H1 (cell line): ENCODE data around the gene PIEZO1. TPM values are rescaled to one million over a fixed set of nuclear protein-coding genes. Genes with fewer than 3 reads are reported as not detected.

Source experiments
- CTCF ChIA-PET: fragments of 300-600 bp; sonication (Branson Sonifier 250); formaldehyde crosslinking; loops from one replicate; lab custom pipeline; 2021; ENCODE audit not compliant: partially characterized antibody; lab: Charles Lee
- POLR2A ChIA-PET: fragments of 300-600 bp; sonication (Branson Sonifier 250); formaldehyde crosslinking; loops from one replicate; lab custom pipeline; 2021; ENCODE audit warnings: inconsistent platforms; ENCODE audit not compliant: partially characterized antibody; lab: Charles Lee
- DNase-seq, 2 experiments: peaks; one replicate each; pipeline versions ENCODE4 v3.0.0 to v3.0.0-alpha.2; 2010 to 2022; ENCODE audit warnings: low spot score in 2 of 2, low read depth in 1 of 2, mixed read lengths in 1 of 2
- FAIRE-seq: peaks from 2 replicates; lab custom pipeline; 2011; peaks lifted over from hg19 to GRCh38; lab: Jason Lieb, UNC
- H2AFZ ChIP-seq: 2 replicates; pipeline ENCODE4 v1.8.1; 2012; ENCODE audit warnings: low read length, inconsistent platforms
- H2AK5ac ChIP-seq: 2 replicates; pipeline ENCODE4 v1.6.1; 2013; ENCODE audit warnings: low read depth, low read length
- H2BK120ac ChIP-seq: replicated peaks from 2 replicates; pipeline ENCODE3; 2013; ENCODE audit warnings: low read depth, low read length, inconsistent platforms
- H2BK12ac ChIP-seq: 2 replicates; pipeline ENCODE4 v1.6.1; 2013; ENCODE audit warnings: low read depth, low read length
- H2BK15ac ChIP-seq: 2 replicates; pipeline ENCODE4 v1.6.1; 2013; ENCODE audit warnings: low read length
- H2BK20ac ChIP-seq: 2 replicates; pipeline ENCODE4 v1.6.1; 2013; ENCODE audit warnings: low read length
- H2BK5ac ChIP-seq: 2 replicates; pipeline ENCODE4 v1.6.1; 2013; ENCODE audit warnings: low read depth, low read length
- H3K14ac ChIP-seq: 2 replicates; pipeline ENCODE4 v1.6.1; 2013; ENCODE audit warnings: inconsistent platforms; ENCODE audit not compliant: insufficient read length
- H3K18ac ChIP-seq: 2 replicates; pipeline ENCODE4 v1.6.1; 2013; ENCODE audit warnings: low read length; ENCODE audit errors: extremely low read depth
- H3K23ac ChIP-seq: 2 replicates; pipeline ENCODE4 v1.6.1; 2013; ENCODE audit warnings: inconsistent platforms; ENCODE audit not compliant: insufficient read length
- H3K23me2 ChIP-seq: 2 replicates; pipeline ENCODE4 v1.6.1; 2013; ENCODE audit warnings: low read depth, low read length
- H3K27ac ChIP-seq: 2 replicates; pipeline ENCODE4 v1.6.1; 2011; ENCODE audit warnings: low read depth, low read length, inconsistent platforms
- H3K27me3 ChIP-seq, 4 experiments: replicated peaks in 1 of 4; 1 replicate in 1 of 4; 2 replicates in 3 of 4; pipeline versions ENCODE4 v1.6.1 to v1.8.1; 2011 to 2013; ENCODE audit warnings: low read length in 3 of 4, mild to moderate bottlenecking in 3 of 4, inconsistent platforms in 2 of 4, mixed read lengths in 2 of 4, moderate library complexity in 1 of 4; ENCODE audit not compliant: control insufficient read depth in 3 of 4, insufficient read depth in 3 of 4; ENCODE audit errors: extremely low read depth in 1 of 4
- H3K36me3 ChIP-seq, 4 experiments: 2 replicates each; pipeline versions ENCODE4 v1.6.1 to v1.8.1; 2011 to 2013; ENCODE audit warnings: mild to moderate bottlenecking in 4 of 4, low read length in 3 of 4, moderate library complexity in 2 of 4, control low read depth in 1 of 4, inconsistent platforms in 1 of 4; ENCODE audit not compliant: insufficient read depth in 4 of 4, control insufficient read depth in 2 of 4
- H3K4ac ChIP-seq: replicated peaks from 2 replicates; pipeline ENCODE3; 2013; ENCODE audit warnings: low read length, low read depth, mixed read lengths, inconsistent platforms; ENCODE audit not compliant: insufficient read length
- H3K4me1 ChIP-seq, 4 experiments: replicated peaks in 1 of 4; 1 replicate in 1 of 4; 2 replicates in 3 of 4; pipeline versions ENCODE4 v1.6.1 to v1.8.1; 2011 to 2013; ENCODE audit warnings: low read length in 3 of 4, inconsistent platforms in 2 of 4, mixed read lengths in 1 of 4; ENCODE audit not compliant: insufficient read depth in 4 of 4, control insufficient read depth in 3 of 4
- H3K4me2 ChIP-seq, 2 experiments: 2 replicates each; pipeline versions ENCODE4 v1.6.1 to v1.8.1; 2011 to 2013; ENCODE audit warnings: low read depth in 2 of 2, low read length in 2 of 2, control low read depth in 1 of 2, inconsistent platforms in 1 of 2, mild to moderate bottlenecking in 1 of 2; ENCODE audit not compliant: insufficient read depth in 1 of 2
- H3K4me3 ChIP-seq, 4 experiments: fragments of 200-600, 300-600 bp in 1 of 4; sonication (generic), shearing (Covaris generic), sonication (Bioruptor Twin) in 1 of 4; 2 replicates each; pipeline versions ENCODE4 v1.5.1 to v1.8.1; 2011 to 2016; ENCODE audit warnings: low read length in 4 of 4, low read depth in 3 of 4, control low read depth in 2 of 4, inconsistent platforms in 2 of 4, mild to moderate bottlenecking in 2 of 4, mixed read lengths in 1 of 4, moderate library complexity in 1 of 4; ENCODE audit not compliant: insufficient read depth in 2 of 4; ENCODE audit errors: extremely low read depth in 1 of 4
- H3K56ac ChIP-seq: replicated peaks from 2 replicates; pipeline ENCODE3; 2013; ENCODE audit warnings: low read depth, mild to moderate bottlenecking, mixed read lengths, low read length, inconsistent platforms; ENCODE audit not compliant: insufficient read length
- H3K79me1 ChIP-seq: 2 replicates; pipeline ENCODE4 v1.6.1; 2013; ENCODE audit warnings: low read depth, low read length, control low read depth
- H3K79me2 ChIP-seq, 2 experiments: 2 replicates each; pipeline versions ENCODE4 v1.6.1 to v1.8.1; 2012 to 2013; ENCODE audit warnings: low read length in 2 of 2, mild to moderate bottlenecking in 2 of 2, inconsistent platforms in 1 of 2; ENCODE audit not compliant: insufficient read depth in 2 of 2, control insufficient read depth in 1 of 2
- H3K9ac ChIP-seq, 4 experiments: replicated peaks in 1 of 4; 1 replicate in 1 of 4; 2 replicates in 3 of 4; pipeline versions ENCODE4 v1.6.1 to v1.8.1; 2011 to 2013; ENCODE audit warnings: low read depth in 3 of 4, low read length in 3 of 4, control low read depth in 2 of 4, mild to moderate bottlenecking in 2 of 4, moderate library complexity in 2 of 4, inconsistent platforms in 1 of 4; ENCODE audit errors: extremely low read depth in 1 of 4
- H3K9me3 ChIP-seq, 2 experiments: 2 replicates each; pipeline versions ENCODE4 v1.6.1 to v1.8.1; 2012 to 2013; ENCODE audit warnings: mild to moderate bottlenecking in 2 of 2, moderate library complexity in 2 of 2, control low read depth in 1 of 2, inconsistent platforms in 1 of 2, low read depth in 1 of 2, low read length in 1 of 2, mixed read lengths in 1 of 2; ENCODE audit not compliant: insufficient read depth in 2 of 2
- H4K20me1 ChIP-seq, 2 experiments: replicated peaks in 1 of 2; 2 replicates each; pipeline versions ENCODE3 to v1.8.1; 2011 to 2013; ENCODE audit warnings: inconsistent platforms in 2 of 2, low read length in 2 of 2, mild to moderate bottlenecking in 1 of 2; ENCODE audit not compliant: insufficient read depth in 2 of 2, control insufficient read depth in 1 of 2
- H4K5ac ChIP-seq: 2 replicates; pipeline ENCODE4 v1.6.1; 2013; ENCODE audit warnings: low read length, low read depth, mixed read lengths, inconsistent platforms; ENCODE audit not compliant: insufficient read length
- H4K8ac ChIP-seq: 2 replicates; pipeline ENCODE4 v1.8.0; 2013; ENCODE audit warnings: mild to moderate bottlenecking, moderate library complexity, low read length, inconsistent platforms; ENCODE audit not compliant: insufficient read depth; ENCODE audit errors: extremely low read depth
- H4K91ac ChIP-seq: replicated peaks from 2 replicates; pipeline ENCODE3; 2013; ENCODE audit warnings: low read length, mixed read lengths, inconsistent platforms; ENCODE audit not compliant: insufficient read length
- CREB1 ChIP-seq: IDR thresholded peaks from 2 replicates; pipeline ENCODE4 v1.6.1; 2012; ENCODE audit warnings: inconsistent platforms
- SP1 ChIP-seq: IDR thresholded peaks from 2 replicates; pipeline ENCODE4 v1.6.1; 2011; ENCODE audit warnings: low read depth, low read length
- polyA plus RNA-seq, 7 experiments: library from polyadenylated mRNA; depleted of rRNA in 3 of 7; stranded (reverse) in 5 of 7; unstranded in 2 of 7; fragments of >200 nt in 5 of 7; fragments of 200-250 nt in 2 of 7; gene quantifications; 1 replicate in 5 of 7; 2 replicates in 1 of 7; 4 replicates in 1 of 7; pipeline versions ENCODE4 v1.2.1 to v1.2.3, GENCODE V29; 2011 to 2013; ENCODE audit warnings: missing spikeins in 2 of 7, mixed read lengths in 2 of 7
- total RNA-seq: library from RNA; stranded (reverse); fragmentation: NEBNext Ultra II Directional; extraction: Animal tissue kit (Norgen Biotek cat#: 25700); gene quantifications from 2 replicates; pipeline ENCODE4 v1.2.1, GENCODE V29; 2021
- TF ChIP-seq, protein P1 (sequence below): IDR thresholded peaks from 2 replicates; pipeline ENCODE4 v1.6.1; 2011; ENCODE audit warnings: low read depth, mild to moderate bottlenecking, low read length; ENCODE audit not compliant: insufficient read depth
- TF ChIP-seq, protein P2 (sequence below): IDR thresholded peaks from 2 replicates; pipeline ENCODE4 v1.6.1; 2012; ENCODE audit warnings: inconsistent platforms
- TF ChIP-seq, protein P3 (sequence below): IDR thresholded peaks from 2 replicates; pipeline ENCODE4 v1.6.1; 2012; ENCODE audit warnings: inconsistent platforms

The PIEZO1 gene
- total and polyA plus RNA-seq, 2 of the 8 experiments (the other 6 are each of a cell fraction or from before 2014, with no cell fraction given): 42.3 to 67.5 TPM

DNA sequence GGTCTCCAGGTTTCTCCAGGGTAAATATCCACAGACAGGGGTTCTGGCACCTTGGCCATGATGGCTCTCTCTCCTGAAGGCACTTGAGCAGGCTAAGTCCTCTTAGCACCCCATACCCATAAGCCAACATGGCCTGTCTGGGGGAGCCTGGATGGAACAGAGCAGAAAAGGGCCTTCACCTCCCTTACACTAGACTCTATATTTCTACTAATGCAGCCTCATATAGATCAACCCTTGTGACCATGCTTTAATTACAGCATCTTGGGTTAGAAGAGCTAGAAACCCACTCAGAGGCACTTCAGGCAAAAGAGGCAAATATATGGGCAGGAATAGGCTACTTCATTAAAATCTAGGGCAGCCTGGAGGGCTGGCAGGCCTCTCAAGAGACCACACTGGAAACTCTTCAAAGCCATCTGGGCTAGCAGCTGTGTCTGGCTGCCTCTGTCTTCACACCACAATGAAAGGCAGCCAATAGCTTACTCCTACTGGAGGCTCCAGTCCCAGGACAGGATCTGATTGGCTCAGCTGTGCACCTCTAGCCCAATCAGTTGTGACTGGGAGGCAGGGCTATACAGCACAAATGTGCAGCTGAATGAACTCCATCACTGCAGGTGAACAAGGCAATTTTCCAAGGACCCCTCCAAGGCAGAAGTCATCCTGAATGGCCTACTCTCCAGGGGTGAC, 13.9 kb upstream of the PIEZO1 start:
- no peak overlapping the region for H3K27ac ChIP-seq
- no peak overlapping the region; the same call in 1 of the 2 replicates for H4K8ac ChIP-seq
- H3K18ac ChIP-seq: no peak overlapping the region
- H3K4me2 ChIP-seq: no peak overlapping the region
- no peaks in the 10 kb centered on the region for H3K27me3 ChIP-seq
- H3K56ac ChIP-seq: no peak overlapping the region
- H3K9ac ChIP-seq: no peak overlapping the region
- no peak overlapping the region for H2BK5ac ChIP-seq
- H2BK12ac ChIP-seq: no peak overlapping the region
- no peak overlapping the region for H4K5ac ChIP-seq
- H4K91ac ChIP-seq: no peak overlapping the region
- no peaks in the 10 kb centered on the region for H3K79me2 ChIP-seq
- H3K23ac ChIP-seq: no peak overlapping the region
- H2BK15ac ChIP-seq: no peak overlapping the region
- no peaks in the 10 kb centered on the region for H3K36me3 ChIP-seq
- H2AFZ ChIP-seq: no peak overlapping the region
- no peak overlapping the region for H3K4me3 ChIP-seq
- CTCF ChIA-PET: interaction anchor here (0.8 to 2.7 kb wide), 14 partner anchors 12 to 417 kb away, joined by 3 to 16 read pairs (median 4); partner anchors contain the start of gene TRAPPC2L
- H3K14ac ChIP-seq: no peak overlapping the region
- peaks cover 4% of the 10 kb centered on the region; the same call in 1 of the 2 replicates for H3K23me2 ChIP-seq
- H3K4ac ChIP-seq: no peak overlapping the region
- TF ChIP-seq, protein P1, sequence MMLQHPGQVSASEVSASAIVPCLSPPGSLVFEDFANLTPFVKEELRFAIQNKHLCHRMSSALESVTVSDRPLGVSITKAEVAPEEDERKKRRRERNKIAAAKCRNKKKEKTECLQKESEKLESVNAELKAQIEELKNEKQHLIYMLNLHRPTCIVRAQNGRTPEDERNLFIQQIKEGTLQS: no peak
- TF ChIP-seq CREB1 (no peak), SP1 (peak; percentile 66)
- TF ChIP-seq, protein P2, sequence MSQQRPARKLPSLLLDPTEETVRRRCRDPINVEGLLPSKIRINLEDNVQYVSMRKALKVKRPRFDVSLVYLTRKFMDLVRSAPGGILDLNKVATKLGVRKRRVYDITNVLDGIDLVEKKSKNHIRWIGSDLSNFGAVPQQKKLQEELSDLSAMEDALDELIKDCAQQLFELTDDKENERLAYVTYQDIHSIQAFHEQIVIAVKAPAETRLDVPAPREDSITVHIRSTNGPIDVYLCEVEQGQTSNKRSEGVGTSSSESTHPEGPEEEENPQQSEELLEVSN: peak; percentile 65; the same call in 1 of the 2 replicates
- TF ChIP-seq, protein P3, sequence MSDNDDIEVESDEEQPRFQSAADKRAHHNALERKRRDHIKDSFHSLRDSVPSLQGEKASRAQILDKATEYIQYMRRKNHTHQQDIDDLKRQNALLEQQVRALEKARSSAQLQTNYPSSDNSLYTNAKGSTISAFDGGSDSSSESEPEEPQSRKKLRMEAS: peak; percentile 58; the same call in 1 of the 2 replicates
- no peak overlapping the region for H2AK5ac ChIP-seq
- no peaks in the 10 kb centered on the region for H3K9me3 ChIP-seq
- no peak for DNase-seq
- H2BK120ac ChIP-seq: no peak overlapping the region
- POLR2A ChIA-PET: interaction anchor here (0.9 to 5.3 kb wide), 6 partner anchors 9 to 36 kb away, joined by 3 to 66 read pairs (median 8); partner anchors contain the start of genes APRT and PIEZO1
- no peaks in the 10 kb centered on the region for H3K79me1 ChIP-seq
- no peak for FAIRE-seq
- H2BK20ac ChIP-seq: no peak overlapping the region
- H3K4me1 ChIP-seq: no peaks in the 10 kb centered on the region; a peak in 2 of 7 replicates
- H4K20me1 ChIP-seq: peaks cover 0 to 4% of the 10 kb centered on the region in 2 experiments
